Ishikawa (cell line): ENCODE data around the gene C10orf88.

Source experiments
- CEBPB ChIP-seq: IDR thresholded peaks from 2 replicates; pipeline ENCODE4 v1.6.1; 2012
- CREB1 ChIP-seq: IDR thresholded peaks from 2 replicates; pipeline ENCODE4 v1.6.1; 2012; ENCODE audit warnings: low read depth
- EGR1 ChIP-seq: IDR thresholded peaks from 2 replicates; pipeline ENCODE4 v1.6.1; 2012
- EP300 ChIP-seq: IDR thresholded peaks from 2 replicates; pipeline ENCODE4 v1.6.1; 2012; ENCODE audit warnings: borderline replicate concordance
- FOXM1 ChIP-seq: IDR thresholded peaks from 2 replicates; pipeline ENCODE4 v1.6.1; 2012; ENCODE audit warnings: low read depth, borderline replicate concordance
- MAX ChIP-seq: IDR thresholded peaks from 2 replicates; pipeline ENCODE4 v1.6.1; 2012
- NFIC ChIP-seq: IDR thresholded peaks from 2 replicates; pipeline ENCODE4 v1.6.1; 2012
- RAD21 ChIP-seq: IDR thresholded peaks from 2 replicates; pipeline ENCODE4 v1.6.1; 2012; ENCODE audit warnings: low read depth
- TAF1 ChIP-seq: IDR thresholded peaks from 2 replicates; pipeline ENCODE4 v1.6.1; 2012; ENCODE audit warnings: low read depth, mild to moderate bottlenecking
- TCF12 ChIP-seq: IDR thresholded peaks from 2 replicates; pipeline ENCODE4 v1.6.1; 2012; ENCODE audit warnings: low read depth
- TEAD4 ChIP-seq: IDR thresholded peaks from 2 replicates; pipeline ENCODE4 v1.6.1; 2012
- YY1 ChIP-seq: IDR thresholded peaks from 2 replicates; pipeline ENCODE4 v1.6.1; 2012; ENCODE audit warnings: low read depth
- ZBTB7A ChIP-seq: IDR thresholded peaks from 2 replicates; pipeline ENCODE4 v1.6.1; 2012; ENCODE audit warnings: low read depth
- TF ChIP-seq, protein P1 (sequence below): IDR thresholded peaks from 2 replicates; pipeline ENCODE4 v1.6.1; 2012; ENCODE audit warnings: low read depth, mild to moderate bottlenecking
- TF ChIP-seq, protein P2 (sequence below): IDR thresholded peaks from 2 replicates; pipeline ENCODE4 v1.6.1; 2012

Gene C10orf88

GRCh38 chr10:122983898-122984297 lies 29.9 kb upstream of the C10orf88 start:
- TF ChIP-seq EGR1 (no peak), MAX (no peak), CREB1 (no peak), FOXM1 (no peak), EP300 (no peak), CEBPB (no peak)

DNA sequence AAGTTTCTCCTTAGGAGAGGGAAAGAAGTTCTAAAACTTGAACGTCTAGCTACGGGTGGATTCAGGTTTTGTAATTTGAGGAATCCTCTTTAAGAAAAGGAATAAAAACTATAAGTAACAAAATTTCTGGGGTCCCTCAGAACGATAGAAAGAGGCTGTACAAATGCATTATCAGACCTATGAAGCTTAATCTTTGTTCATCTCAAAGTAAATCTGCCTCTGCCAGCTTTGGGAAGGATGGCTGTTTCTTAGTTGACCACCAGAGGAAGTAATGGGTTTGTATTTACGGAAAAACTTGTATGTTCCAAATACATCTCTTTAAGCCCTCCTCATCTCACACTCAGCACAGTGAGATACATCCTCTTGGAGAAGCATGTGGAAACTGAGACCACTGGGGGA lies 27.0 kb upstream of the C10orf88 start:
- no peak for TF ChIP-seq TAF1
- no peak for TF ChIP-seq CEBPB
- TF ChIP-seq NFIC: no peak
- TF ChIP-seq MAX: no peak
- no peak for TF ChIP-seq FOXM1
- no peak for TF ChIP-seq TCF12
- TF ChIP-seq, protein P1, sequence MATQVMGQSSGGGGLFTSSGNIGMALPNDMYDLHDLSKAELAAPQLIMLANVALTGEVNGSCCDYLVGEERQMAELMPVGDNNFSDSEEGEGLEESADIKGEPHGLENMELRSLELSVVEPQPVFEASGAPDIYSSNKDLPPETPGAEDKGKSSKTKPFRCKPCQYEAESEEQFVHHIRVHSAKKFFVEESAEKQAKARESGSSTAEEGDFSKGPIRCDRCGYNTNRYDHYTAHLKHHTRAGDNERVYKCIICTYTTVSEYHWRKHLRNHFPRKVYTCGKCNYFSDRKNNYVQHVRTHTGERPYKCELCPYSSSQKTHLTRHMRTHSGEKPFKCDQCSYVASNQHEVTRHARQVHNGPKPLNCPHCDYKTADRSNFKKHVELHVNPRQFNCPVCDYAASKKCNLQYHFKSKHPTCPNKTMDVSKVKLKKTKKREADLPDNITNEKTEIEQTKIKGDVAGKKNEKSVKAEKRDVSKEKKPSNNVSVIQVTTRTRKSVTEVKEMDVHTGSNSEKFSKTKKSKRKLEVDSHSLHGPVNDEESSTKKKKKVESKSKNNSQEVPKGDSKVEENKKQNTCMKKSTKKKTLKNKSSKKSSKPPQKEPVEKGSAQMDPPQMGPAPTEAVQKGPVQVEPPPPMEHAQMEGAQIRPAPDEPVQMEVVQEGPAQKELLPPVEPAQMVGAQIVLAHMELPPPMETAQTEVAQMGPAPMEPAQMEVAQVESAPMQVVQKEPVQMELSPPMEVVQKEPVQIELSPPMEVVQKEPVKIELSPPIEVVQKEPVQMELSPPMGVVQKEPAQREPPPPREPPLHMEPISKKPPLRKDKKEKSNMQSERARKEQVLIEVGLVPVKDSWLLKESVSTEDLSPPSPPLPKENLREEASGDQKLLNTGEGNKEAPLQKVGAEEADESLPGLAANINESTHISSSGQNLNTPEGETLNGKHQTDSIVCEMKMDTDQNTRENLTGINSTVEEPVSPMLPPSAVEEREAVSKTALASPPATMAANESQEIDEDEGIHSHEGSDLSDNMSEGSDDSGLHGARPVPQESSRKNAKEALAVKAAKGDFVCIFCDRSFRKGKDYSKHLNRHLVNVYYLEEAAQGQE: no peak
- TF ChIP-seq, protein P2, sequence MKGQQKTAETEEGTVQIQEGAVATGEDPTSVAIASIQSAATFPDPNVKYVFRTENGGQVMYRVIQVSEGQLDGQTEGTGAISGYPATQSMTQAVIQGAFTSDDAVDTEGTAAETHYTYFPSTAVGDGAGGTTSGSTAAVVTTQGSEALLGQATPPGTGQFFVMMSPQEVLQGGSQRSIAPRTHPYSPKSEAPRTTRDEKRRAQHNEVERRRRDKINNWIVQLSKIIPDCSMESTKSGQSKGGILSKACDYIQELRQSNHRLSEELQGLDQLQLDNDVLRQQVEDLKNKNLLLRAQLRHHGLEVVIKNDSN: no peak
- TF ChIP-seq ZBTB7A: no peak
- TF ChIP-seq EP300: no peak
- no peak for TF ChIP-seq TEAD4
- TF ChIP-seq CREB1: no peak
- no peak for TF ChIP-seq RAD21
- no peak for TF ChIP-seq YY1
- no peak for TF ChIP-seq EGR1

DNA sequence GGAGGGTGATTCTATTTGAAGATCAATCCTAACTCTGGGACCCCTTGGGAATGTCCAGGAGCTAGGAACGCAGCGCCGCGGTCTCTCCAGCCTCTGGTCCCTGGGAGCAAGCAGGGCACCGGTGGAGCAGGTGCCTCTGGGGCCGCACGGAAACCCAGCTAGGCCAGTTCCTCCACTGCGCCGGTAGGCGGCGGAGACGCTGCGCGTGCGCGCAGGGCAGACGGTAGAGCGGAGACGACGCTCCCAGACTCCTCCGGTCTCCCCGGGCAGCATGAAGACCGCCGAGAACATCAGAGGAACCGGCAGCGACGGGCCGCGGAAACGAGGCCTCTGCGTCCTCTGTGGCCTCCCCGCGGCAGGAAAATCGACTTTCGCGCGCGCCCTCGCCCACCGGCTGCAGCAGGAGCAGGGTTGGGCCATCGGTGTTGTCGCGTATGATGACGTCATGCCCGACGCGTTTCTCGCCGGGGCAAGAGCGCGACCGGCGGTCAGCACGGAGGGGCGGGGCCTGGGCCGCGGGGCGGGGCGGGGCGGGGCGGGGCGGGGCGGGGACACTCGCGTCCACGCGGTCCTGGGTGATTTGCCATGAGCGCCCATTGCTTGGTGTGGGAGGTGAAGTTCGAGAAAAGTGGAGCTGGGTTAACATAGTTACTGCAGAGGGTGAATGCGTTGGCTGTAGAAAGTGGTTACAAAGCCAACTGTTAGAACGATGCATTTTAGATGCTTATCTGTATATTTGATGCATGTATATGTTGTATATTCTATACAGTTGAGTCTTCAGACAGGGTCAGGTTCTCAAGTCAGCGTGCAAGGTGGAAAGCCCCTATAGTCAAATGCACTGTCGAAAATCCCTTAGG lies 26.4 kb upstream of the C10orf88 start, which contains the start of gene PSTK:
Gene PSTK, plus strand, starts transcription at position 193 of the 857 bp plus-strand sequence. Its CDS starts 79 bp downstream, at position 272.
- TF ChIP-seq CEBPB (no peak), YY1 (0 out of 2 replicates have a peak, but pooled peaks have one; percentile 36), MAX (peak; percentile 90), TAF1 (peak; percentile 92), NFIC (peak; percentile 11; the same call in 1 of the 2 replicates), RAD21 (peak; percentile 47; the same call in 1 of the 2 replicates), CREB1 (peak; percentile 97), EP300 (peak; percentile 41; the same call in 1 of the 2 replicates), ZBTB7A (peak; percentile 34; the same call in 1 of the 2 replicates), FOXM1 (no peak), EGR1 (no peak), TCF12 (peak; percentile 78), TEAD4 (no peak; the same call in none of the 2 replicates)
- TF ChIP-seq, protein P1: no peak
- TF ChIP-seq, protein P2: peak; percentile 1; the same call in 1 of the 2 replicates

DNA sequence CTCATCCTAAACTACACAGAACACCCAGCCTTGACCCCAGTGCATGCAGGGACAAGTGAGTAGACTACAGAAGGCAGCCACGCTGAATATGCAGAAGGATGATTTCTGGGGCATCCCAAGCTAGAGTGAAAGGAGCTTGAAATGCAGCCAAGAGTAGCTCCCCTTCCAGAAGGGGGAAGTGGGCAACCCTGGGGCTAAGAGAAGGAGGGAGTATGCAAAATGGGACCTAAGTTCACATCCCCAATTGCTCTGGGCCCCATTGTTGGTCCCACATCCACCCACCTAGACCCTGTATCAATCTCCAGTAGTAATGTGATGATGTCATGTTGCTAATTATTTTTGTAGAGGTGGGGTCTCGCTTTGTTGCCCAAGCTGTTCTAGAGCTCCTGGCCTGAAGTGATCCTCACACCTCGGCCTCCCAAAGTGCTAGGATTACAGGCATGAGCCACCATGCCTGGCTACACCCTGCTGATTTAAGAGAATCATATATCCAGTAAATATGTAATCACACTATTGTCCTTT lies 20.6 kb upstream of the C10orf88 start:
- TF ChIP-seq CREB1 (no peak), EGR1 (no peak), TEAD4 (no peak), FOXM1 (no peak)
- TF ChIP-seq, protein P2: no peak

DNA sequence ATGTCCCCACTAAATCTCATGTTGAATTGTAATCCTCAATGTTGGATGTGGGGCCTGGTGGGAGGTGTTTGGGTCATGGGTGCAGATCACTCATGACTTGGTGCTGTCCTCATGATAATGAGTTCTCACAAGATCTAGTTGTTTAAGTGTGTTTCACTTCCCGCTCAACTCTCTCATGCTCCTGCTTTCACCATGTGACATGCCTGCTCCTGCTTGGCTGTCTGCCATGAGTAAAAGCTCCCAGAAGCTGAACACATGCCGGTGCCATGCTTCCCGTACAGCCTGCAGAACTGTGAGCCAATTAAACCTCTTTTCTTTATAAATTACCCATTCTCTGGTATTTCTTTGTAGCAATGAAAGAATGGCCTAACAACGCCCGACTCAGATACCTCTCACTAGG lies 20.0 kb upstream of the C10orf88 start:
- TF ChIP-seq, protein P1: no peak
- no peak for TF ChIP-seq NFIC
- TF ChIP-seq, protein P2: no peak
- no peak for TF ChIP-seq TEAD4
- TF ChIP-seq EGR1: no peak
- no peak for TF ChIP-seq TCF12
- no peak for TF ChIP-seq TAF1
- no peak for TF ChIP-seq EP300
- TF ChIP-seq CREB1: no peak
- no peak for TF ChIP-seq MAX
